ENCODE measurements around the gene IGSF22. TPM values are rescaled to one million over a fixed set of nuclear protein-coding genes. Genes with fewer than 3 reads are reported as not detected.

The IGSF22 gene
- total RNA-seq, 1 experiment from 2014 or later: 0.52 TPM

DNA sequence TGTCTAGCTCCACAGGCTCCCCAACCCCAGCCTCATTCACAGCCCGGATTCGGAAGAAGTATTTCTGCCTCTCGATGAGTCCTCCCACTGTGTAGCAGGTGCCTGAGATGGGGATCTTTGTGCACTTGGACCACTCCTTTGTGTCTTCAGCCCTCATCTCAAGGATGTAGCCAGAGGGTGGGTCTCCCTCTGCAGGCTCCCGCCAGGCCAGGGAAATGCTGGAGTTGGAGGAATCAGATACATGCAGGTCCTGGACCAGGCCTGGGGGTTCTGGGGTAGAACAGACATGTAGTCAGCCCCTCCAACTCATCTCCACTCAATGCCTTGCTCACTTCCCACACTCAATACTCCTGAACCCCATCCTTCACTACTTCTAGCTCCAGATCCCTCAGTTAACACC is 16.6 kb downstream of the IGSF22 start (continued):
- TF ChIP-seq, protein P1, sequence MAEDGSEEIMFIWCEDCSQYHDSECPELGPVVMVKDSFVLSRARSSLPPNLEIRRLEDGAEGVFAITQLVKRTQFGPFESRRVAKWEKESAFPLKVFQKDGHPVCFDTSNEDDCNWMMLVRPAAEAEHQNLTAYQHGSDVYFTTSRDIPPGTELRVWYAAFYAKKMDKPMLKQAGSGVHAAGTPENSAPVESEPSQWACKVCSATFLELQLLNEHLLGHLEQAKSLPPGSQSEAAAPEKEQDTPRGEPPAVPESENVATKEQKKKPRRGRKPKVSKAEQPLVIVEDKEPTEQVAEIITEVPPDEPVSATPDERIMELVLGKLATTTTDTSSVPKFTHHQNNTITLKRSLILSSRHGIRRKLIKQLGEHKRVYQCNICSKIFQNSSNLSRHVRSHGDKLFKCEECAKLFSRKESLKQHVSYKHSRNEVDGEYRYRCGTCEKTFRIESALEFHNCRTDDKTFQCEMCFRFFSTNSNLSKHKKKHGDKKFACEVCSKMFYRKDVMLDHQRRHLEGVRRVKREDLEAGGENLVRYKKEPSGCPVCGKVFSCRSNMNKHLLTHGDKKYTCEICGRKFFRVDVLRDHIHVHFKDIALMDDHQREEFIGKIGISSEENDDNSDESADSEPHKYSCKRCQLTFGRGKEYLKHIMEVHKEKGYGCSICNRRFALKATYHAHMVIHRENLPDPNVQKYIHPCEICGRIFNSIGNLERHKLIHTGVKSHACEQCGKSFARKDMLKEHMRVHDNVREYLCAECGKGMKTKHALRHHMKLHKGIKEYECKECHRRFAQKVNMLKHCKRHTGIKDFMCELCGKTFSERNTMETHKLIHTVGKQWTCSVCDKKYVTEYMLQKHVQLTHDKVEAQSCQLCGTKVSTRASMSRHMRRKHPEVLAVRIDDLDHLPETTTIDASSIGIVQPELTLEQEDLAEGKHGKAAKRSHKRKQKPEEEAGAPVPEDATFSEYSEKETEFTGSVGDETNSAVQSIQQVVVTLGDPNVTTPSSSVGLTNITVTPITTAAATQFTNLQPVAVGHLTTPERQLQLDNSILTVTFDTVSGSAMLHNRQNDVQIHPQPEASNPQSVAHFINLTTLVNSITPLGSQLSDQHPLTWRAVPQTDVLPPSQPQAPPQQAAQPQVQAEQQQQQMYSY (CRISPR knock-in tag; IDR thresholded peaks at IDR 0.05): no peak

DNA sequence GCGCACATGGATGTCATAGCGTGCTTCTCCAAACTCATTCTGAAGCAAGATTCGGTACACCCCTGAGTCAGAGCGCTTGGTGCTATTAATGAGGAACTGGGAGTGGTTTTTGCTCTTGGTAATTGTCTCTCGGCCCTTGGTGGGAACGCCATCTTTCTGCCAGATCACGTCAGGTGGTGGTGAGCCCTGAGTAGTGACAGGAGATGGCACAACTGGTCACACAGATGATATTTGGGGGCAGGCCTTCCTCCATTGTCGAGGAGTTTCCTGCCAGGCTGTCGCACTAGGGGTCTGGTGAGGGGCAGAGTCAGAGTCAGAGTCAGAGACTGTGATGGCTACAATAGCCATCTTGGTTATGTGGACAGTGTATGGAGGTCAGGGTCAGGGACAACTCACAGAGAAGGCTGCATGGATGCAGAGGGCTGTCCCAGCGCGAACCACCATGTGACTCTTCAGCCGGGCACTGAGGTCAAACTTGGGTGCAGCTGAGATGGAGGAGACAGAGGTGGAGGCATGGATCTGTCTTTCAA is 18.1 kb downstream of the IGSF22 start:
- H3K27me3 Mint-ChIP-seq (ENCODE audit: low read depth): peaks cover 63% of the 10 kb centered on the region
- ATAC-seq (no peak), DNase-seq (ENCODE audit: low spot score) (no peak)
- peak overlapping the region; percentile 79 for H3K4me3 Mint-ChIP-seq
- no peaks in the 10 kb centered on the region for H3K36me3 Mint-ChIP-seq
- TF ChIP-seq, protein P2, sequence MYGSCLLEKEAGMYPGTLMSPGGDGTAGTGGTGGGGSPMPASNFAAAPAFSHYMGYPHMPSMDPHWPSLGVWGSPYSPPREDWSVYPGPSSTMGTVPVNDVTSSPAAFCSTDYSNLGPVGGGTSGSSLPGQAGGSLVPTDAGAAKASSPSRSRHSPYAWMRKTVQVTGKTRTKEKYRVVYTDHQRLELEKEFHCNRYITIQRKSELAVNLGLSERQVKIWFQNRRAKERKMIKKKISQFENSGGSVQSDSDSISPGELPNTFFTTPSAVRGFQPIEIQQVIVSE (CRISPR knock-in tag; IDR thresholded peaks at IDR 0.05; ENCODE audit: borderline replicate concordance): no peak
- TF ChIP-seq, protein P3, sequence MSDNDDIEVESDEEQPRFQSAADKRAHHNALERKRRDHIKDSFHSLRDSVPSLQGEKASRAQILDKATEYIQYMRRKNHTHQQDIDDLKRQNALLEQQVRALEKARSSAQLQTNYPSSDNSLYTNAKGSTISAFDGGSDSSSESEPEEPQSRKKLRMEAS (CRISPR knock-in tag; IDR thresholded peaks at IDR 0.05): no peak
- TF ChIP-seq ZNF121 (CRISPR knock-in tag; IDR thresholded peaks at IDR 0.05): no peak
- TF ChIP-seq, protein P4, sequence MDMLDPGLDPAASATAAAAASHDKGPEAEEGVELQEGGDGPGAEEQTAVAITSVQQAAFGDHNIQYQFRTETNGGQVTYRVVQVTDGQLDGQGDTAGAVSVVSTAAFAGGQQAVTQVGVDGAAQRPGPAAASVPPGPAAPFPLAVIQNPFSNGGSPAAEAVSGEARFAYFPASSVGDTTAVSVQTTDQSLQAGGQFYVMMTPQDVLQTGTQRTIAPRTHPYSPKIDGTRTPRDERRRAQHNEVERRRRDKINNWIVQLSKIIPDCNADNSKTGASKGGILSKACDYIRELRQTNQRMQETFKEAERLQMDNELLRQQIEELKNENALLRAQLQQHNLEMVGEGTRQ (CRISPR knock-in tag; IDR thresholded peaks at IDR 0.05): no peak
- no peak for TF ChIP-seq ETV6 (CRISPR knock-in tag; IDR thresholded peaks at IDR 0.05)
- TF ChIP-seq, protein P5, sequence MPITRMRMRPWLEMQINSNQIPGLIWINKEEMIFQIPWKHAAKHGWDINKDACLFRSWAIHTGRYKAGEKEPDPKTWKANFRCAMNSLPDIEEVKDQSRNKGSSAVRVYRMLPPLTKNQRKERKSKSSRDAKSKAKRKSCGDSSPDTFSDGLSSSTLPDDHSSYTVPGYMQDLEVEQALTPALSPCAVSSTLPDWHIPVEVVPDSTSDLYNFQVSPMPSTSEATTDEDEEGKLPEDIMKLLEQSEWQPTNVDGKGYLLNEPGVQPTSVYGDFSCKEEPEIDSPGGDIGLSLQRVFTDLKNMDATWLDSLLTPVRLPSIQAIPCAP (CRISPR knock-in tag; IDR thresholded peaks at IDR 0.05): no peak
- TF ChIP-seq MXD4 (CRISPR knock-in tag; IDR thresholded peaks at IDR 0.05; ENCODE audit: borderline replicate concordance): no peak
- TF ChIP-seq NR2C2 (CRISPR knock-in tag; IDR thresholded peaks at IDR 0.05): no peak
- TF ChIP-seq, protein P6, sequence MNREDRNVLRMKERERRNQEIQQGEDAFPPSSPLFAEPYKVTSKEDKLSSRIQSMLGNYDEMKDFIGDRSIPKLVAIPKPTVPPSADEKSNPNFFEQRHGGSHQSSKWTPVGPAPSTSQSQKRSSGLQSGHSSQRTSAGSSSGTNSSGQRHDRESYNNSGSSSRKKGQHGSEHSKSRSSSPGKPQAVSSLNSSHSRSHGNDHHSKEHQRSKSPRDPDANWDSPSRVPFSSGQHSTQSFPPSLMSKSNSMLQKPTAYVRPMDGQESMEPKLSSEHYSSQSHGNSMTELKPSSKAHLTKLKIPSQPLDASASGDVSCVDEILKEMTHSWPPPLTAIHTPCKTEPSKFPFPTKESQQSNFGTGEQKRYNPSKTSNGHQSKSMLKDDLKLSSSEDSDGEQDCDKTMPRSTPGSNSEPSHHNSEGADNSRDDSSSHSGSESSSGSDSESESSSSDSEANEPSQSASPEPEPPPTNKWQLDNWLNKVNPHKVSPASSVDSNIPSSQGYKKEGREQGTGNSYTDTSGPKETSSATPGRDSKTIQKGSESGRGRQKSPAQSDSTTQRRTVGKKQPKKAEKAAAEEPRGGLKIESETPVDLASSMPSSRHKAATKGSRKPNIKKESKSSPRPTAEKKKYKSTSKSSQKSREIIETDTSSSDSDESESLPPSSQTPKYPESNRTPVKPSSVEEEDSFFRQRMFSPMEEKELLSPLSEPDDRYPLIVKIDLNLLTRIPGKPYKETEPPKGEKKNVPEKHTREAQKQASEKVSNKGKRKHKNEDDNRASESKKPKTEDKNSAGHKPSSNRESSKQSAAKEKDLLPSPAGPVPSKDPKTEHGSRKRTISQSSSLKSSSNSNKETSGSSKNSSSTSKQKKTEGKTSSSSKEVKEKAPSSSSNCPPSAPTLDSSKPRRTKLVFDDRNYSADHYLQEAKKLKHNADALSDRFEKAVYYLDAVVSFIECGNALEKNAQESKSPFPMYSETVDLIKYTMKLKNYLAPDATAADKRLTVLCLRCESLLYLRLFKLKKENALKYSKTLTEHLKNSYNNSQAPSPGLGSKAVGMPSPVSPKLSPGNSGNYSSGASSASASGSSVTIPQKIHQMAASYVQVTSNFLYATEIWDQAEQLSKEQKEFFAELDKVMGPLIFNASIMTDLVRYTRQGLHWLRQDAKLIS (CRISPR knock-in tag; IDR thresholded peaks at IDR 0.05; ENCODE audit: borderline replicate concordance): no peak
- TF ChIP-seq IRF2 (CRISPR knock-in tag; IDR thresholded peaks at IDR 0.05; ENCODE audit: borderline replicate concordance, low read depth): no peak
- TF ChIP-seq ZNF317 (CRISPR knock-in tag; IDR thresholded peaks at IDR 0.05; ENCODE audit: borderline replicate concordance, low read depth): no peak
- no peaks in the 10 kb centered on the region for H3K9me3 Mint-ChIP-seq
- CTCF ChIA-PET: interaction anchor here (0.9 kb wide), 1 partner anchor 14 kb away, joined by 5 read pairs; no protein-coding TSS in a partner anchor
- POLR2A ChIA-PET: no interaction called here
- H3K27ac Mint-ChIP-seq: no peak overlapping the region
- H3K4me1 Mint-ChIP-seq: peaks cover 13% of the 10 kb centered on the region
